GM18868 (cell line): ENCODE results near the gene HBE1.

Experiments used
- ATAC-seq: cut with Tn5 transposase; IDR thresholded peaks from one replicate; pipeline ENCODE4 v1.9.1; 2021; ENCODE audit warnings: mild to moderate bottlenecking, moderate library complexity; ENCODE audit not compliant: unreplicated experiment

HBE1 gene

GRCh38 chr11:5286351-5286750, 16.6 kb upstream of the HBE1 start:
- ATAC-seq: no peak

GRCh38 chr11:5285703-5286340, 16.1 kb upstream of the HBE1 start:
- ATAC-seq: no peak

- no peak for ATAC-seq
Observed at GRCh38 chr11:5284637-5285036, 14.9 kb upstream of the HBE1 start.

GRCh38 chr11:5283882-5284281, 14.1 kb upstream of the HBE1 start:
- no peak for ATAC-seq

GRCh38 chr11:5283086-5283485, 13.3 kb upstream of the HBE1 start:
- ATAC-seq: no peak

- ATAC-seq: no peak
Observed at GRCh38 chr11:5282628-5283027, 12.9 kb upstream of the HBE1 start.

GRCh38 chr11:5281596-5281995, 11.9 kb upstream of the HBE1 start:
- no peak for ATAC-seq

- ATAC-seq: peak; percentile 97
Observed at GRCh38 chr11:5280582-5281102, 10.9 kb upstream of the HBE1 start.

- no peak for ATAC-seq
Observed at GRCh38 chr11:5279471-5280090, 9.8 kb upstream of the HBE1 start.

GRCh38 chr11:5277807-5278382, 8.2 kb upstream of the HBE1 start:
- ATAC-seq: no peak

- ATAC-seq: no peak
Observed at GRCh38 chr11:5276697-5277096, 7.0 kb upstream of the HBE1 start.

GRCh38 chr11:5275369-5276110, 5.8 kb upstream of the HBE1 start:
- no peak for ATAC-seq

- ATAC-seq: no peak
Observed at GRCh38 chr11:5274395-5274794, 4.7 kb upstream of the HBE1 start.

GRCh38 chr11:5272395-5273017, 2.8 kb upstream of the HBE1 start:
- ATAC-seq: no peak

GRCh38 chr11:5267033-5267563, 2.6 kb downstream of the HBE1 start:
- ATAC-seq: no peak

- ATAC-seq: no peak
Observed at GRCh38 chr11:5266609-5267008, 3.1 kb downstream of the HBE1 start.

- no peak for ATAC-seq
Observed at GRCh38 chr11:5265832-5266231, 3.9 kb downstream of the HBE1 start.

- no peak for ATAC-seq
Observed at GRCh38 chr11:5258543-5259262, 11.0 kb downstream of the HBE1 start.

- ATAC-seq: no peak
Observed at GRCh38 chr11:5257296-5257695, 12.4 kb downstream of the HBE1 start.
